HG02943 (cell line): ENCODE measurements around the gene DYNLRB1.
"Not testable (repeated sequence)": the region's sequence is repeated elsewhere in the genome, so short reads cannot be mapped to it uniquely, and the experiment has no call there.

Source experiments
- ATAC-seq: cut with Tn5 transposase; IDR thresholded peaks from one replicate; pipeline ENCODE4 v1.9.1; 2021; ENCODE audit warnings: mild to moderate bottlenecking, low read depth, moderate library complexity; ENCODE audit not compliant: unreplicated experiment

Gene DYNLRB1

GRCh38 chr20:34516247-34517113 is at the start of gene DYNLRB1:
DYNLRB1 (plus strand) TSS chr20:34516422; CDS start chr20:34516459, 37 bp downstream.
- peak; percentile 64 for ATAC-seq

- ATAC-seq: no peak
Observed at GRCh38 chr20:34468951-34469350, 47.3 kb upstream of the DYNLRB1 start.

GRCh38 chr20:34472246-34472925 is 43.8 kb upstream of the DYNLRB1 start:
- ATAC-seq: no peak

GRCh38 chr20:34473262-34473883 is 42.8 kb upstream of the DYNLRB1 start:
- no peak for ATAC-seq

- no peak for ATAC-seq
Observed at GRCh38 chr20:34475979-34476736, 40.1 kb upstream of the DYNLRB1 start.

- ATAC-seq: no peak
Observed at GRCh38 chr20:34479627-34480026, 36.6 kb upstream of the DYNLRB1 start.

- ATAC-seq: not testable (repeated sequence)
Observed at GRCh38 chr20:34482154-34482553, 34.1 kb upstream of the DYNLRB1 start.

- not testable (repeated sequence) for ATAC-seq
Observed at GRCh38 chr20:34483585-34484220, 32.5 kb upstream of the DYNLRB1 start.

GRCh38 chr20:34485068-34485634 is 31.1 kb upstream of the DYNLRB1 start:
- no peak for ATAC-seq

- ATAC-seq: no peak
Observed at GRCh38 chr20:34491226-34491931, 24.8 kb upstream of the DYNLRB1 start.

GRCh38 chr20:34491932-34492509 is 24.2 kb upstream of the DYNLRB1 start:
- ATAC-seq: no peak

- no peak for ATAC-seq
Observed at GRCh38 chr20:34493646-34494045, 22.6 kb upstream of the DYNLRB1 start.

GRCh38 chr20:34495307-34495706 is 20.9 kb upstream of the DYNLRB1 start:
- ATAC-seq: no peak

GRCh38 chr20:34495916-34496315 is 20.3 kb upstream of the DYNLRB1 start:
- ATAC-seq: no peak

- not testable (repeated sequence) for ATAC-seq
Observed at GRCh38 chr20:34497596-34497995, 18.6 kb upstream of the DYNLRB1 start.

- ATAC-seq: no peak
Observed at GRCh38 chr20:34500823-34501222, 15.4 kb upstream of the DYNLRB1 start.

- no peak for ATAC-seq
Observed at GRCh38 chr20:34506480-34506879, 9.7 kb upstream of the DYNLRB1 start.

- no peak for ATAC-seq
Observed at GRCh38 chr20:34507702-34508413, 8.4 kb upstream of the DYNLRB1 start.
